ENCODE data around the gene FPR1. TPM values are rescaled to one million over a fixed set of nuclear protein-coding genes. Genes with fewer than 3 reads are reported as not detected.
"Not testable (repeated sequence)": the region's sequence is repeated elsewhere in the genome, so short reads cannot be mapped to it uniquely, and the experiment has no call there.

The FPR1 gene
- polyA plus RNA-seq, 1 donor from 2014 or later: 1.5 TPM

DNA sequence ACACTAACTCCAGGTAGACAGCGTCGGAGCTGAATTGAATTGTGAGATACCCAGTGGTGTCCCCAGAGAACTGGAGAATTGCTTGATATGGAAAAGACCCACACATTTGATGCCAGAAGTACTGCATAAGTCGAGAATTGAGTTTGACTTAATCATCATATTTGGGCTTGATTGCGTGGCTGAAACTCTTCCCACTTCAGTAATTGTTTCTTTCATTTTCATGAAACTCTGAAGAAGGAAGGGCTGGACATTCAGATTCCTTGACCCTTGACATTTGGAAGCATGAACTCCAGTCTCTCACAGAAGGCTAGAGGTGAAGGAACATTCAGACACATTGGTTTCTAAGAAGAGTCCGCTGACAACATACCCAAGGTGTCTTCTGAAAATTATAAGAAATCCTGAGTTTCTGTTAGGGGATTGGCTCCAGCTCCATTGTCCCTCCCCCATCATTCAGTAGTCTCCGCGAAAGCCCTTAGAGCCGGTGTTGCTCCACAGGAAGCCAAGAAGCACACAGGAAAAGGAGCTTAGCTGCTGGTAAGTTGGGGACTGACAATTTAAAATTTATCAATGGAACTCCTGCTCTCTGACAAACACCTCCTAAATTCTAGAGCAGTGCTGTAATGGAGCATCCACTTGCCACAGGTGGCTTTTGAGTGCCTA is 9.1 kb upstream of the FPR1 start, which contains the start of gene FPR2:
Gene FPR2 (plus strand): TSS at position 484 of the 660 bp plus-strand sequence. CDS start 7,479 bp downstream, outside the sequence.
- Mint-ChIP-seq H3K4me3 (no peak within 1 kb of the TSS), H3K4me1 (peaks cover 0 to 1% (median 1%) of the 10 kb centered on the region in 3 donors), H3K27me3 (peaks cover 16% of the 10 kb centered on the region), H3K9me3 (peaks cover 0 to 7% (median 4%) of the 10 kb centered on the region in 3 donors), H3K36me3 (no peaks in the 10 kb centered on the region), H3K27ac (no peak within 1 kb of the TSS)

GRCh38 chr19:51755571-51755970 is 3.9 kb upstream of the FPR1 start:
- peaks cover 6 to 8% (median 7%) of the 10 kb centered on the region in 3 donors for H3K4me1 Mint-ChIP-seq
- peaks cover 0 to 14% (median 7%) of the 10 kb centered on the region in 3 donors for H3K9me3 Mint-ChIP-seq
- peaks cover 6% of the 10 kb centered on the region for H3K27me3 Mint-ChIP-seq
- H3K4me3 Mint-ChIP-seq: no peak overlapping the region
- H3K27ac Mint-ChIP-seq: no peak overlapping the region
- peaks cover 2% of the 10 kb centered on the region for H3K36me3 Mint-ChIP-seq

DNA sequence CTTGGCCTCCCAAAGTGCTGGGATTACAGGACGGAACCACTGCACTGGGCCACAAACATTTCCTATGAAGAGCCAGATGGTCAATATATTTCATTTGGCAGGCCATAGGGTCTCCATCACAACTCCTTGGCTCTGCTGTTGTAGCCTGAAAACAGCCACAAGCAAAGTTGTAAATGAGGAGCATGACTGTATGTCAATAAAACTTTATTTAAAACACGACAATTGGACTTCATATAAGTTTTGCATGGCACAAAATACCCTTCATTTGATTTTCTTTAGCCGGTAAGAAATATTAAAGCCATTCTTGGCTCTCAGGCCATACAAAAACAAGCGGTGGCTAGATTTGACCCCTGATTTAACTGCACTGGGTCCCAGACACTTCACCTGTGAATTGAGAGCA is 3.1 kb upstream of the FPR1 start:
- peaks cover 6% of the 10 kb centered on the region for H3K27me3 Mint-ChIP-seq
- H3K36me3 Mint-ChIP-seq: peaks cover 2% of the 10 kb centered on the region

DNA sequence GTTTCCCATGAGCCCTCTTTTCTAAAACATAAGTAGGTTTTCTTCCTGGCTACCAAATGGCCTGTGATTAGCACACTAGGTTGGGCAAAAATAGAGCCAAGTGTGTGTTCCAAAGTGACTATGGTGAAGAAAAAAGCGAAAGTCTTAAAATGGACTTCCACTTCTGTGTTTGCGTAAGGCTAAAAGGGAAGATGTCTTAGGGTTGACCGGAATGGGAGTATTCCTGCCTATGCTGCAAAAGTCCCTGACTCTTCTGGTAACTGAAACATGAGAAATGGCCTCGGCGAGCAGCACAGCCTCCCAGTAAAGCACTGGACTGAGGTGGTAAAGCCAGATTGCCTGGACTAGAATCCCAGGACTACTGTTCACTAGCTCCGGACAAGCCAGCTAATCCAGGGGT is 2.4 kb upstream of the FPR1 start:
- Mint-ChIP-seq H3K9me3 (peaks cover 0 to 14% (median 4%) of the 10 kb centered on the region in 3 donors), H3K4me3 (no peak overlapping the region), H3K4me1 (peaks cover 4 to 8% (median 7%) of the 10 kb centered on the region in 3 donors), H3K36me3 (peaks cover 2% of the 10 kb centered on the region), H3K27me3 (peaks cover 6% of the 10 kb centered on the region), H3K27ac (no peak overlapping the region)

More for the DNA sequence above, 3.1 kb upstream of the FPR1 start:
- H3K4me3 Mint-ChIP-seq: no peak overlapping the region
- H3K27ac Mint-ChIP-seq: no peak overlapping the region
- H3K9me3 Mint-ChIP-seq: peaks cover 0 to 14% (median 6%) of the 10 kb centered on the region in 3 donors
- H3K4me1 Mint-ChIP-seq: peaks cover 4 to 8% (median 7%) of the 10 kb centered on the region in 3 donors

GRCh38 chr19:51750400-51751094 is 1.1 kb downstream of the FPR1 start:
- H3K4me3 Mint-ChIP-seq: peak overlapping the region in 1 of 4 donors; percentile 0

GRCh38 chr19:51749979-51750378 is 1.7 kb downstream of the FPR1 start:
- H3K27ac Mint-ChIP-seq: no peak overlapping the region

More at GRCh38 chr19:51750400-51751094, 1.1 kb downstream of the FPR1 start:
- H3K4me1 Mint-ChIP-seq: peaks cover 7 to 8% (median 7%) of the 10 kb centered on the region in 3 donors
- H3K36me3 Mint-ChIP-seq: peaks cover 2% of the 10 kb centered on the region
- peaks cover 0 to 8% (median 6%) of the 10 kb centered on the region in 3 donors for H3K9me3 Mint-ChIP-seq
- no peak overlapping the region for H3K27ac Mint-ChIP-seq
- peaks cover 5% of the 10 kb centered on the region for H3K27me3 Mint-ChIP-seq

GRCh38 chr19:51746731-51747130 is 4.9 kb downstream of the FPR1 start:
- peaks cover 7% of the 10 kb centered on the region for H3K27me3 Mint-ChIP-seq
- peaks cover 3 to 7% (median 3%) of the 10 kb centered on the region in 3 donors for H3K4me1 Mint-ChIP-seq
- no peak overlapping the region for H3K4me3 Mint-ChIP-seq
- peaks cover 1% of the 10 kb centered on the region for H3K36me3 Mint-ChIP-seq
- peaks cover 0 to 9% (median 3%) of the 10 kb centered on the region in 3 donors for H3K9me3 Mint-ChIP-seq
- no peak overlapping the region for H3K27ac Mint-ChIP-seq

More at GRCh38 chr19:51749979-51750378, 1.7 kb downstream of the FPR1 start:
- Mint-ChIP-seq H3K27me3 (peaks cover 1% of the 10 kb centered on the region), H3K36me3 (peaks cover 4% of the 10 kb centered on the region), H3K9me3 (peaks cover 0 to 9% (median 3%) of the 10 kb centered on the region in 3 donors), H3K4me3 (no peak overlapping the region), H3K4me1 (peaks cover 7 to 8% (median 7%) of the 10 kb centered on the region in 3 donors)

- Mint-ChIP-seq H3K27me3 (peaks cover 7% of the 10 kb centered on the region), H3K27ac (no peak overlapping the region), H3K4me1 (peaks cover 0 to 2% (median 0%) of the 10 kb centered on the region in 3 donors), H3K9me3 (peaks cover 0 to 5% (median 0%) of the 10 kb centered on the region in 3 donors), H3K36me3 (peaks cover 1% of the 10 kb centered on the region), H3K4me3 (no peak overlapping the region)
These were observed 8.3 kb downstream of the FPR1 start for GRCh38 chr19:51743405-51743804.

GRCh38 chr19:51742789-51743188 is 8.9 kb downstream of the FPR1 start:
- peaks cover 0 to 5% (median 0%) of the 10 kb centered on the region in 3 donors for H3K9me3 Mint-ChIP-seq
- peaks cover 1% of the 10 kb centered on the region for H3K36me3 Mint-ChIP-seq
- H3K27ac Mint-ChIP-seq: no peak overlapping the region
- H3K27me3 Mint-ChIP-seq: peaks cover 7% of the 10 kb centered on the region
- no peaks in the 10 kb centered on the region for H3K4me1 Mint-ChIP-seq
- peak overlapping the region in 1 of 4 donors; percentile 12 for H3K4me3 Mint-ChIP-seq

GRCh38 chr19:51740356-51740755 is 11.3 kb downstream of the FPR1 start:
- Mint-ChIP-seq H3K27ac (no peak overlapping the region), H3K9me3 (peaks cover 0 to under 1% (median 0%) of the 10 kb centered on the region in 3 donors), H3K4me3 (no peak overlapping the region), H3K36me3 (peaks cover 1% of the 10 kb centered on the region), H3K4me1 (no peaks in the 10 kb centered on the region), H3K27me3 (peaks cover 19% of the 10 kb centered on the region)

GRCh38 chr19:51739466-51740213 is 12.0 kb downstream of the FPR1 start:
- Mint-ChIP-seq H3K27ac (peak overlapping the region in 1 of 3 donors; percentile 88), H3K4me1 (no peaks in the 10 kb centered on the region), H3K27me3 (peaks cover 23% of the 10 kb centered on the region), H3K36me3 (no peaks in the 10 kb centered on the region), H3K4me3 (no peak overlapping the region), H3K9me3 (no peaks in the 10 kb centered on the region)

DNA sequence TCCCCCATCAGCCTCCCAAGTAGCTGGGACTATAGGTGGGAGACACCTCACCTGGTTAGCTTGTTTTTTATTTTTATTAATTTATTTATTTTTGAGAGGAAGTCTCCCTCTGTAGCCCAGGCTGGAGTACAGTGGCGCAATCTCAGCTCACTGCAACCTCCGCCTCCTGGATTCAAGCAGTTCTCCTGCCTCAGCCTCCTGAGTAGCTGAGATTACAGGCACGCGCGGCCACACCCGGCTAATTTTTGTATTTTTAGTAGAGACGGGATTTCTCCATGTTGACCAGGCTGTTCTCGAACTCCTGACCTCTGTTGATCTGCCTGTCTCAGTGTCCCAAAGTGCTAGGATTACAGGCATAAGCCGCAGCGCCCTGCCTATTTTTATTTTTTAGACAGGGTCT is 13.2 kb downstream of the FPR1 start:
- H3K4me1 Mint-ChIP-seq, H3K27ac Mint-ChIP-seq, H3K9me3 Mint-ChIP-seq, H3K4me3 Mint-ChIP-seq, H3K36me3 Mint-ChIP-seq: not testable (repeated sequence)
- H3K27me3 Mint-ChIP-seq: peaks cover 20% of the 10 kb centered on the region

GRCh38 chr19:51737924-51738323 is 13.8 kb downstream of the FPR1 start:
- Mint-ChIP-seq H3K27ac (no peak overlapping the region), H3K4me1 (no peaks in the 10 kb centered on the region), H3K4me3 (no peak overlapping the region), H3K36me3 (no peaks in the 10 kb centered on the region), H3K27me3 (peaks cover 19% of the 10 kb centered on the region), H3K9me3 (no peaks in the 10 kb centered on the region)

- H3K27ac Mint-ChIP-seq: no peak overlapping the region
- no peak overlapping the region for H3K4me3 Mint-ChIP-seq
- no peaks in the 10 kb centered on the region for H3K36me3 Mint-ChIP-seq
- no peaks in the 10 kb centered on the region for H3K9me3 Mint-ChIP-seq
- H3K4me1 Mint-ChIP-seq: no peaks in the 10 kb centered on the region
- H3K27me3 Mint-ChIP-seq: peaks cover 18% of the 10 kb centered on the region
These were observed 14.3 kb downstream of the FPR1 start for GRCh38 chr19:51737389-51737788.

All from IgD-negative memory B cell (primary cell).